Measurements from ENCODE around the gene MYRIP. TPM values are rescaled to one million over a fixed set of nuclear protein-coding genes. Genes with fewer than 3 reads are reported as not detected.
"Not testable (repeated sequence)": the region's sequence is repeated elsewhere in the genome, so short reads cannot be mapped to it uniquely, and the experiment has no call there.

MYRIP gene
- polyA plus RNA-seq, 1 donor, result 1.6 TPM

DNA sequence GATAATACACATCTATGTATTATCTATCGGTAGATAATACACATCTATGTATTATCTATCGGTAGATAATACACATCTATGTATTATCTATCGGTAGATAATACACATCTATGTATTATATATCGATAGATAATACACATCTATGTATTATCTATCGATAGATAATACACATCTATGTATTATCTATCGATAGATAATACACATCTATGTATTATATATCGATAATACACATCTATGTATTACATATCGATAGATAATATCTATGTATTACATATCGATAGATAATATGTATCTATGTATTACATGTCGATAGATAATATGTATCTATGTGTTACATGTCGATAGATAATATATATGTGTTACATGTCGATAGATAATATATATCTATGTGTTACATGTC is 275.0 kb downstream of the MYRIP start:
- DNase-seq, result not testable (repeated sequence)

DNA sequence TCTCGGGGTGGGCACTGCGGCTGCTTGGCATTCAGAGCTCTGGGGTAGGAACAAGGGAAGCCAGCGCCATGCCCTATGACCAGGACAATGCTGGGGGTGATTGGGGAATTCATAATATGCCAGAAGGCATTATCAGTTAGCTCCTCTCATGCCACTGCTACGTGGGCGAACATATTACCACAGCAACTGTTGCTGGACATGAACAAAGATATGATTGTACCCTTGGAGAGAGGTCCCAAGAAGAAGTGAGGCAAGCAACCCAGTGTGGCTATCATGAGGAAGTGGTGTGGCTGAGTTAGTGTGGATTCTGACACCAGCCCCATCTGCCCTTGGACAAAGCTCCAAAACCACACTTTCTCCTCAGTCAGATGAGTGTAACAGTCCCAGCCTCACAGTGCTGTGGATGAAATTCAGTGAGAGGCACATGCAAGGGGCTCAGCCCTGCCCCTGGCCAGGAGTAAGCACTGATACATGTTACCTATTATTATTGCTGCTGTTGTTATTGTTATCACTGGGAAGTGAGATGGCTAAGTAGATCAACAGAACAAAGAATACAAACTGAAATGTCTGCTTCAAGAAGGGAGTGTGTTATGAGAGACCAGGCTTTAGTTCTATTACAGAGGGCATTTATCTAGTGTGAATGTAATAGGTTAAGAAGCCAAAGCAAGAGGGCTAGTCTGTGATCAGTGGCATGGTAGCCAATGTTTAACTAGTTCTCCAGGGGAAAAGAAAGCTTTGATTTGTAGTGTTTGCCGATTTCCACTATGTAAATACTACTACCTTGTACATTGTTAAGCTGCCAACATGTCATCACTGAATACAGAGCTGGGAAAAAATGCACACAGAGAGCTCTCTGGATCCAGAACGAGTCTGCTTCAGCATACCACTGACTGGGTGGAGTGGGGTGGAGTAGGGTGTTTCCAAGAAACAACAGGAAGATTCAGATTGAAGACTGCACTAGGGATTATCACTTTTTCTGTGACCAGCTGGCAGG is 277.8 kb downstream of the MYRIP start:
- no peak for DNase-seq

DNA sequence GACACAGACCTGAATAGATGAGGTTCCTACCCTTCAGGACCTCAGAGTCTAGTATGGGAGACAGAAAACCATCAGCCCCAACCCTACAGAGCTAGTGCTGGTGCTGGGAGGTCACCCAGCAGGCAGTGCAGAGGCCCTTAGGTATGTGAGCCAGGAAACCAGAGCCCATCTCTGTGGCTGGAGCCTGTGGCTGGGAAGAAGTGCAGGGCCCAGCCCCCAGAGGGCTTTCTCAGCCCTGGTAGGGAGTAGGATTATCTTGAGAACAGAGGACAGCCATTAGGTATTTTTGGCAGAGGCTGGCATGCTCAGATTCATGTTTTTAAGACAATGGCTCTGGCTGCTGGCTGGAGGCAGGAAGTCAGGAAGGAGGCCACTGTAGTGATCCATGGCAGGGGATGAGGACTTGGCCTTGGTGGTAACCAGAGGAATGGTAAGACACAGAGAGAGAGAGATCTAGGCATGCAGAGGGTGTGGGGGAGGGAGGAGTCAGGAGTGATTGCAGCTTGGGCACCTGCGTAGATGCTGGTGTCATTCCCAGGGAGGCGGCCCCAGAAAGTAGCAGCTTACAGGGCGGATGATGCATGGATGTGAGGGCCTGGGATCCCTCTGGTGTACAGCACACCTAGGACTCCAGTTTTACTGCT is 279.2 kb downstream of the MYRIP start:
- DNase-seq, result no peak

DNA sequence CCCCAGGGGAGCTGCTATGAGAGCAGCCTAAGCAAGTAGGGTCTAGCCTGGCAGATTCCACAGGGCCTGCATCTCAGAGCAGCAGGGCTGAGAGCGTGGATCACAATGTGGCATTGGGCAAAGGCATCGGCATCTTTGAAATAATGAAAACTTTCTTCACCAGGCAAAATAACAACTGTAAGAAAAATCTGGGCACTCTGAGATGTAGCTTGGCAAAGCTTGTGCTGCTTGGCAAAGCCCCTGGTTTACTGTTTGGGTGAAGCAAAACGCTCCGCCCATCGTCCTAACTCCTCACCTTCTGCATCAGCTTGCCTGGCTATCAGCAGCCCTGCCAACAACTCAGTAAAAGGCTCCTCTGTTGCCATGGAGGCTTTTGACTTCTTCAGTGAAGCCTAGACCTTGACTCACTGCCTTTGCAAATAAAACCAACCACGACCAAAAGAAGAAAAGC is 287.3 kb downstream of the MYRIP start:
- no peak for DNase-seq

DNA sequence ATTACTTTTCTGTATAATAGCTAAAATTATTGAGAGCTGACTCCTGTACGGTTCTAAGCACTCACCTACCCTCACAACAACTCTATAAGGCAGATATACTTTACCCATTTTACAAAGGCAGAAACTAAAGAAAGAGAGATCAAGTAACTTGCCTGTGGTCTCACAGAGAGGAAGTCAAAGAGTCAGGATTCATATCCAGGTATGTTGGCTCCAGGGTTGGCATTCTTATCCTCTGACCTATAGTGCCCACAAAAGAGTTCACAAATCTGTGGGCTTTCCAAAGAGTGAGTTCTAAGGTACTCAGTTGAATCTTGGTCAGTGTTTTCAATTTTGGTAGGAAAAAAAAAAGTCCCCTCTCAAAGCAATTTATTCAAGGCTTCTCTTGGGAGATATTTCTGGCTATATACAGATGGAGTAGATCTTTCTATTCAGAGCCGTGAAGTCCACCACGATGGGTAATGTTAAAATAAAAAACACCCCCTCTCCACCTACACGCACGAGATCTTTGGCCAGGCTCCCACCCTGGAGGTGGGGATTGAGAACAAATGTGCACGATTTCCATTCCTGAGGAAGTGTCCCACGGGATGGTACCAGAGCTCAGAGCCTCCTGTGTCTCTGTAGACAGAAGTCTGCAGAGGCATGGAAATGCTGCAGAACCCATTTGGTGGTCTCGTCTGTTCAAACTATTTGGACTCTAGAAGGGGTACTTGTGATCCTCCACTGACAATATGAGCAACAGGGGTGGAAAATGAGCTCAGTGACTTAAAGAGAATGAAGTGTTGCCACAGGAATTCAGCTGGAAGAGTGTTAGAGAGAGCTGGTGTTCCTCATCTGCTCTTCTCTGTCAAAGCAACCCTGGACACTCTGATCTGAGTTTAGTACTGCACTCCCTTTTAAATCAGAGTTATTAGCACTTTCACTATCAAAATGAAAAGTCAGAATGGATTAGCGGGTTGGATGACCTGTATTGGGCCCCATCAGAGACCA is 288.0 kb downstream of the MYRIP start:
- DNase-seq, result no peak

DNA sequence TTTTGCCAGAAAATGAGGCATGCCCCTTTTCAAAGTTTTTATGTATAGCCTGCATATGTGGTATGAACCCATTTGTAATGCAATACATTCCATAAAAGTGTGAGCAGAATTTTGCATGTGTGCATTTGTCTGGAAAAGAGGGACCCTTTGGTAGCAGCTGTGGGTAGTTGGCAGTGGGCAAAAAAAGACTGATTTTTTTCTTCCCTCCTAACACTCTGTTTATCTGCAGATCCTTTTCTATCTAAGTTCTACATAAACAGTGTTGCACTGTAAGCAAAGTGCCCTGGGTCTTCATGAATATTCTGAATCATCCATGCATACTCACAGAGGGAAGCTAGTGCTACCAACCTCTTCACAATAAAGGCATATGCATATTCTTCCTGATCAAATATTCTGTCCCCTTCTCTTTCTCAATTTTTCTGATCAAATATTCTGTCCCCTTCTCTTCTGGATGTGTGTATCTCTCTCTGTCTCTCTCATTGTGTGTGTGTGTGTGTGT is 288.9 kb downstream of the MYRIP start:
- no peak for DNase-seq

DNA sequence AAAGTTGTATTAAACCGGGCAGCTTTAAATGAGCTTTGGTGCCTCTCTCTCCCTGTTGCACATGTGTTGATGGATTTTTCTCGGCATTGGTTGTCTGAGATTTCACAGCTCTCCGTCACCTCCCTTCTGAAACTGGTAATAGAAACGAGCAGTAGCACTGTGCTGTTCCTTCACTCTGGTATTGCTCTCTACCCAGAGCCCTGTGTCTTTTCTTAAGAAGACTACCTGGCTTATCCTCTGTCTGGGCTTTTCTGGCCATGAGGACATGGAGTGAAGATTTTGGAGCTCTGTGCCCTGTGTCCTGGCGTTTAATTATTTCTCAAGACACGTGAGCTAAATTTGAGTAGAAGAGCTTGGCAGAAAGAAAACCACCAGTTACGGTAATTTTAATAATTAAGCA is 290.5 kb downstream of the MYRIP start:
- DNase-seq, result no peak

DNA sequence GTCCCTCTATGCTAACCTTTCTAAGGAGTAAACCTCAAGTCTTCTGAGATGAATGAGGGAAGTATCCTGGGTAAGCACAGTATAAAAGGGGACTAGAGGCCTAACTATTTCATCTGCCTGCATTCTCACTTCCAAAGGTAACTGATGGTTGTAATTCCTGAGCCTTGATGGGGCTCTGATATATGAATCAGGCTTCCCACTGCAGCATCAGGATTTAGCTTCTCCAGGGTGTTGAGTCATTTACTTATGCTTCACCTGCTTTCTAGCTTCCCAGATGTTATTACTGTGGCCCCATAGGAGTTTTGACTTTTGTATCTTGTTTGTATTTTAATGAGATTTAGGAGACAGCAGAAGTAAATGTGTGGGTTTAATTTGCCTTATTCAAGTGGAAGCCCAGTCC is 292.8 kb downstream of the MYRIP start:
- no peak for DNase-seq

DNA sequence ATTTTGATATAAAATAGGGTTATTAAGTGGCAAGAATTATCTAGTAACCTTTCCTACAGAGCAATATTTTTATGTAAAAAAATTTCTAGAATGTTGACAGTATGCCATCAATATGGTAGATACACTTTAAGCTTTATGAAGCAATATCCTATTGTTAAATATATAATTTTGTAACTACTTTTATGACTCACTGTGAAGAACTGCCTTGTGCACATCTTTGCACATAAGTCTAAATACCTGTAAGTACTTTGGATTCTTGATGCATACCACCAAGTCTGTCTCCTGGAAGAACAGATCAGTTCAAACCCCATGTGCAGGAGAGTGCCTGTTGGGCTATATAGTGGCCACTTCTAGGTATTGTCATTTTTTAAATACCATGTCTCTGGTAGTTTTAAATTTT is 294.4 kb downstream of the MYRIP start:
- no peak for DNase-seq

DNA sequence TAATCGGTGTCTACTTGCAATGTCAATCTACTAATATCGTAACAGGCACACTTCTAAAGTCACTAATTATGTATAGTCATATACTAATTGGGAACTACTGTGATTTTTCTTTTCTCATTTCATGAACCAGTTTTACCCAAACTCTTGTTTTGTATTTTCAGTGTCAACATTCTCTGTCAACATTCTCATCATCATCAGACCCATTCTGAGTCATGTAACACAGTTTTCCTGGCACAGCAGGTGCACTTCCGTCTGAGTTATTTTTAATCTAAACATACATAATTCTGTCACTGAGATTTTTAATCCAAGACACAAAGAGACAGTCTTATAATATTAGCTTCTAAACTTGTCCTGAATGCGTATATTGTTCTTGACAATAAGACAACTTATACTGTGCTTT is 295.0 kb downstream of the MYRIP start:
- no peak for DNase-seq

DNA sequence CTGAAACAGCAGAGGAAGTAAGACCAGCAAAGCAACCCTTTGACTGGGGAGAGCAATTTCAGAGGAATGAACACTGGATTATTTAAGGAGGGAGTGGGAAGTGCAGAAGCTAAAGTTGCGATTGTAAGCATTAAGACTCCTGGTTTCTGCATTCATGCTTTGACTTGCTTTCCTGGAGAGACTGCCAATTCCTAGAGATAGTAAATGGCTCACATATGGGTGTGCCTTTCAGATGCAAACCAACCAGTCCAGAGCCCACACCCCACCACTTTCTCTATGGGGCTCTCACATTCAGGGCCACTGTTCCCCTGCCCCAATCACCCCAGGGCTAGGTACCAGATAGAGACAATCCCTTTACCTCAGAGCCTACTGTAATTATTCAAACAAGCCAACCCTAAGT is 299.2 kb downstream of the MYRIP start:
- no peak for DNase-seq

DNA sequence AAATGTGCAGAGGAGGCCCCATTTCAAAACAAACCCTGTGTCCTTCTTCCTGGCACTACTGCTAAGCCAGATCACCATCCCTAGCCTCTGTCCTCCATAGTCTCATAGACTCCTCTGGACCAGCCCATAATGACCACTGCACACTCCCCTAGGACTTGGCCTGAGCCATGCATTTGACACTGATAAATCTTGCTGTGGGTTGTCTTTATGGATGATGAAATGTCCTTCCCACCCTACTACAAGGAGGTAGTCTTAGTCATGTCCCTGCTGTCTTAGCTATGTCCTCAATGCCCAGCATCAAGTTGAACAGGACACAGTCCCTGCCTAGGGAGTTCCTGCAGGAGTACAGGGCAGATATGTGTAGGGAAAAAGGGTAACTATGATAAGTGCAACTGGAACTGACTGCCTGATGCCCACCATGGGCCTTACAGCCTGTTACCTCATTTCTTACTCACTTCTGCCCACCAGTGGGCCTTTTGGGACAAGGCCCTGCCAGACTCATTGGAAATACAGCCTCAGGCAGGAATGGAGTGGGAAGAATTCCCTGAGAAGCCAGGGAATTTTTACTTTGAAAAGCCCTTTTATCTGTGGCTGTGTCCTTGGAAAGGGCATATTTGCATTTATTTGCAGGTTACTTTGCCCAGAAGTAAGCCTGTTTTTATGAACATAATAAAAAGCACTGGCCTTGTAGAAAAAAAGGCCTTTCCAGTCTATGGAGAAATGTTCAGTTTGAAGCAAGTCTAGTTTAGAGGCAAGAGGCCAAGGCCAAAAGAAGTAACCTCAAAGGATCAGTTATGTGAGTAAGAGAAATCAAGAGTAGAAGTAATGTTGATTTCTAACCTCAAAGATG is 300.5 kb downstream of the MYRIP start:
- no peak for DNase-seq

DNA sequence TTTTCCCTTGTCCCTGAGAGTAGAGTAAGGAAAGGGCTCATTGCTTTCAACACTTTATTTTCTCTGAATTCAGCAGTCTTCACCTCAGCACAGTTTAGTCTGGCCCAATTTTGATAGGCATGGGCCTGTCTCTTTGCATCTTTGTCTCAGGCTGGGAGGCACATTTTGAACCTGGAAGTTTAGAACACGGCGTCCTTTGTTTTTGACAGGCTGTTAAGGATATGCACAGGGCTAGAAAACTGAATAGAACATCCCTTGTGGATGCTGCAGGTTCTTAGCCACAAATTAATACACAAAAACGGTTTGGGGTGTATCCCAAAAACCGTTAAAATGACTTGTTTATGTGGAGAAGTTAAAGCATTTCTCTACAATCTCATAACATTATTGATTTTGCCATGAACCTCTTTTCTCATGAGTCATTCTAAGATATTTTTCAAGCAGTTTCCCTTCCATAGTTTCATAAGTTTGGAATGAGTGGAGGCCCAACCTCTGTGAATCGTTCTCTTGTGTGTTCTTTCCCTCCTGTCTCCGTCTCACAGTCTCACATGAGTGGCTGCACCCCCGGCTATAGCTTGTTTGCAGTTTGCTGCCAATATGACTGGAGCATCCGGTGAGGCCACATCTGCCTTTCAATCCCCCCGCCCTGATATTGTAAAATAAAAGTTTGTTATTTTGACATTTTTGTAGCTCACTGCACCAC is 307.2 kb downstream of the MYRIP start:
- DNase-seq, result no peak

DNA sequence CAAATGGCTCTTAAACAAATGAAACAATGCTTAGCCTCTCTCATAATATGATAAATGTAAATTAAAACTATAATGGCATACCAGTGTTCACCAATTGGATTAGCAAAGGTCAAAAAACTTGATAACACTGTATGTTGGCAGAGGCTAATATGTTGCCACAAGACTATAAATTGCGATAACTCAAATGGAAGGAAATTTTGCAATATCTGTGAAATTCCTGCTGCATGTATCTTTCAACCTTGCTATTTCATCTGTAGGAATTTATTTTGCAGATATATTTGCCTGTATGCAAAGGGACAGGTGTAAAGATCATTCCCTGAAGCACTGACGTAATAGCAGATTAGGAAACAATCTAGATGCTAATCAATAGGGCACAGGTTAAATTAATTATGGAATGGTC is 308.7 kb downstream of the MYRIP start:
- no peak for DNase-seq

DNA sequence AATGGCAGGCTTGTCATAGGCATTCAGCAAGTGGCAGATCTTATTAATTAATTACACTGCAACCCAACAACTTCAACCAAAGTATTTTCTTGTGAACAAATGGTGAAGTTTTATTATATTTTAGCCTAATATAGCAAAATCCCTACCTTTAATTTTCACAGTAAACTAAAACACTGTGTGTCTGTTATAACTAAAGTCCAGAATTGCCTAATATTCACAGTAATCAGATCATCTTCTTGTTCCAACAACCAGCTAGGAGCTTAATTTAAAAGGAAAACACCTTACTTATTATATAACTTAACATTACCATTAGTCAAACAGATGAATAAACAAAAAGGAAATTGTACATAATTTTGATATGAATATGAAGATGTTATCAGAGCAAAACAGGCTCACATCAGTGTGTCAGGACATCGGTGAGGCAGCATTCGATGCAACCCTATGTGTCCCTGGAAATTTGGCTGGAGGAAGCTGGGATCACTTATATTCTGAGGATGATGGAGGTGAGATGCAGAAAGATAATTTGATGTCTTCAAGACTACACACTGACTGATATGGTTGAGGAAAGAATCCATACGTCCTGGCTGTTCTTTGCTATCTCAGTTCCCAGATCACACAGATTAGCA is 310.8 kb downstream of the MYRIP start:
- DNase-seq, result no peak

DNA sequence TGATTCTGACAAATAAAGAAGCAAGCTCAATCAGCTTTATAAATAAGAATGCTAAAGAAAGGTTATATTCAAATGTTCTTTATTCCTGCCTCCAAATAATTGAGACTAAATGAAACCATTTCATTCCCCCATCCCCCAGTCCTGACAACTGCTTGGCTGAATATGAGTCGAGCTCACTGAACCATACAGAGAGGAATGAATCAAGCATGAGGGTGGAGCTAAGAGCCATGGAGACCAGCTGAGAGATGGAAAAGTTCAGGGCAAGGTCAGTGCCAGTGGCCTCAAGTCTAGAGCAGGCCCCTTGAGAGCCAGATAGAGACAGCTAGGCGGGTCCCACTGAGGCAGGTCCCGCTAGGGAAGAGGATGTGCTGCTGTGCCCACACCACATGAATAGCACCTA is 311.4 kb downstream of the MYRIP start:
- peak; percentile 74 for DNase-seq

DNA sequence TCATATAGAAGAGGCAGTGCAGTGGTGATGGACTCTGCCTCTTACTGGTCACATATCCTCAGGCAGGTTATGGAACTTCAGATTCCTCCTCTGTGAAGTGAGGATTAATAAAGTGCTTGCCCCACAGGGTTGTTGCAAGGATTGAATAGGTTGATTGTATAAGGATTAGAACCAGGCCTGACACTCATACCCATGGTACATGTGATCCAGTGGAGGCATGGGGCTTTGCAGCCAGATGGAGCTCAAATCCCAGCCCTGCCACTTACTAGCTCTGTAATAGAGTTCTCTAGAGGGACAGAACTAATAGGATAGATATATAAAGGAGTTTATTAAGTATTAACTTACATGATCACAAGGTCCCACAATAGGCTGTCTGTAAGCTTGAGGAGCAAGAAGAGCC is 315.5 kb downstream of the MYRIP start:
- DNase-seq, result no peak

DNA sequence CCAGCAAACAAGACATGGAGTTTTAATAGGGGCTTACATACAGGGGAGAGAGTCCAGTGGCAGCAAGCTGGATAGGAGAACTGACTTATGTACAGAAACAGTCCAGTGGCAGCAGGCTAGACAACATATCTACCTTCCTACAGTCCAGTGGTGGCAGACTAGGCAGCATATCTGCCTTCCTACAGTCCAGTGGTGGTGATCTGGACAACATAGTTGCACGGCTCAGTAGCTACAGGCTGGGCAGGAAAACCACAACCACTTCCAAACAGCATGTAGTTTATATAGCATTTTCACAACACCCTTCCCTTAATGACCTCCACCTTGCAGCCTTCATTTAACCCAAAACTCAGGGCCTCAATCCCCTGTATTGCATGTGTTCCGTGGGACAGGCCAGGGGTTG is 318.8 kb downstream of the MYRIP start:
- no peak for DNase-seq

DNA sequence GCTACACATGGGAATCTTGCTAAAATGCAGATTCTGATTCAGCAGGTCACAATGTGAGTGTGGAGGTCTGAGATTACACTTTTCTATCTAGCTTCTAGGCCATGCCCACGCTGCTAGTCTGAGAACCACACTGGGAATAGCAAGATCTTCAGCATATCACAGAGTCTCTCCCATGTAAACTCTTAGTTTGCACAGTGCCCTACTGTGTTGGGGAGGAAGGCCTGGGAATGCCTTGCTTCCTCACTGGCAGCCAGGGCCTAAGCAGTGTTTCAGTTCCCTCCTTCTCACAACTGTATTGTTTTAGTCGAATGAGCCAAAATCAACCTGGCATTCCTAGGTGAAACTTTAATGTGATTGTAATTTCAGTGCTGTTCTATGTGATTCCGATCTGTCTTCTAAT is 320.1 kb downstream of the MYRIP start:
- DNase-seq, result no peak

DNA sequence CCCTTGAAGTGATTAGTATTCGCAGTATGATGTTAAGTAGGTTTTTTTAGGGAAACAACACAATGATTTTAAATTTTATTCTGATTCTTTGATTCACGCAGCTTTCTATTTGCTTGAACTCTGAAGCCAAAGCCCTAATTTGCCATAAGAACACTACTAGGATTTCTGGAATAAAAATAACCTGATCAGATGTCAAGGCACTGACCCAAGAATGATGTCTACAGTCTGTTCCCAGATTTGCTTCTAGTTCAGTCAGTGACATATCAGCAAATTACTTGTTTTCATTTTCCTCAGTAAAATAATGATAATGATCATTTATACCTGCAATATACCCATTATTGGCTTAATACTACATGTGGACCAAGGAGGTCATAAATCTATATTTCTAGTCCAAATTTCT is 320.6 kb downstream of the MYRIP start:
- no peak for DNase-seq
